Gastrocnemius medialis (tissue), 4 donors: Measurements from ENCODE around the gene NTM. TPM values are rescaled to one million over a fixed set of nuclear protein-coding genes. Genes with fewer than 3 reads are reported as not detected.
"Not testable (repeated sequence)": the region's sequence is repeated elsewhere in the genome, so short reads cannot be mapped to it uniquely, and the experiment has no call there.

Experiments
- ATAC-seq, 2 donors: fragments of 150-250 bp; one replicate each; pipeline ENCODE4 v1.9.1; 2016
- DNase-seq, 2 donors: peaks; one replicate each; pipeline ENCODE4 v3.0.0-alpha.2; 2019
- H3K27ac ChIP-seq, 4 donors: fragments of 200-600 bp; sonication (generic); 1 replicate in 1 of 4; 2 replicates in 3 of 4; pipeline ENCODE4 v1.5.1; 2016 to 2018; ENCODE audit warnings: mild to moderate bottlenecking in 2 of 4, moderate library complexity in 1 of 4
- H3K27me3 ChIP-seq, 3 donors: fragments of 200-600 bp; sonication (generic) in 2 of 3; 1 replicate in 1 of 3; 2 replicates in 2 of 3; pipeline versions ENCODE4 v1.5.1 to v1.6.0; 2016 to 2019; ENCODE audit warnings: mild to moderate bottlenecking in 1 of 3, moderate library complexity in 1 of 3
- H3K36me3 ChIP-seq, 2 donors: fragments of 200-600 bp; sonication (generic) in 1 of 2; one replicate each; pipeline ENCODE4 v1.5.1; 2017 to 2018
- H3K4me1 ChIP-seq, 2 donors: fragments of 200-600 bp; sonication (generic) in 1 of 2; one replicate each; pipeline ENCODE4 v1.5.1; 2016 to 2017; ENCODE audit warnings: mild to moderate bottlenecking in 2 of 2
- H3K4me3 ChIP-seq, 4 donors: fragments of 200-600 bp; sonication (generic) in 3 of 4; 1 replicate in 1 of 4; 2 replicates in 3 of 4; pipeline ENCODE4 v1.5.1; 2016 to 2019; ENCODE audit warnings: mild to moderate bottlenecking in 2 of 4
- H3K9me3 ChIP-seq, 3 donors: fragments of 200-600 bp; sonication (generic) in 2 of 3; 1 replicate in 1 of 3; 2 replicates in 2 of 3; pipeline ENCODE4 v1.5.1; 2016 to 2019
- POLR2A ChIP-seq, 2 donors: fragments of 450-650 bp; IDR thresholded peaks; one replicate each; pipeline ENCODE4 v1.6.1; 2017; ENCODE audit warnings: antibody characterized with exemption in 2 of 2, mild to moderate bottlenecking in 2 of 2, moderate library complexity in 2 of 2
- in situ Hi-C, 4 donors: fragments of 200-750 bp; cut with MboI; loops; one replicate each; pipeline versions ENCODE4 v1.15.0 to v1.8.0; 2017; ENCODE audit warnings: low sequenced_read_pairs in 4 of 4
- intact Hi-C: fragments of 100-400 bp; cut with DNase I; formaldehyde crosslinking; loops from one replicate; pipeline ENCODE4 v1.15.1; 2023; ENCODE audit warnings: low total_unique reads
- total RNA-seq, 4 donors: library from RNA; depleted of rRNA; stranded (reverse); fragments of >200 nt; gene quantifications; one replicate each; pipeline versions ENCODE4 v1.1.0 to v1.2.3, GENCODE V29; 2016
- TF ChIP-seq, protein P1 (sequence below), 5 experiments: fragments of 450-650 bp in 3 of 5; fragments of 200-600 bp in 2 of 5; sonication (generic) in 2 of 5; IDR thresholded peaks in 4 of 5; conservative IDR thresholded peaks in 1 of 5; 1 replicate in 4 of 5; 2 replicates in 1 of 5; pipeline ENCODE4 v1.5.1; 2016 to 2019; ENCODE audit warnings: antibody characterized with exemption in 5 of 5, mild to moderate bottlenecking in 3 of 5, moderate library complexity in 3 of 5

The NTM gene
- total RNA-seq, 4 donors from 2014 or later = 0.69 TPM; not detected in 3

DNA sequence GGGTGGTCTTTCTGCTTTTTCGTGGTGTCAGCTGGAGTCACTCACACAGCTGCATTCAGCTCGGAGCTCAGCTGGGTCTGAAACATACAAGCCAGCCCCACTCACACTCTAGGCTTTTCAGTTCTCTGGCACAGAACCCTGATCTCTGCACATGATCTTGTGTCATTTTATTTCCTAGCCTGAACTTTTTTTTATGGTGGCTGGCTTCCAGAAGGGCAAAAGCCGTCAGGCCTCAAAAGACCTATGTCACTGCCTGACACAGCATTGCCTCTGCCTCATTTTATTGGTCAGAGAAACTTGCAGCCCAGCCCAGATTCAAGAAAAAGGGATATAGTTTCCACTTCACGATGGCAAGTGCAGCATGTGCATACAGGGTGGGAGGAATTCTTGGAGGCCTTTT lies 117.8 kb downstream of the NTM start:
- TF ChIP-seq, protein P1, sequence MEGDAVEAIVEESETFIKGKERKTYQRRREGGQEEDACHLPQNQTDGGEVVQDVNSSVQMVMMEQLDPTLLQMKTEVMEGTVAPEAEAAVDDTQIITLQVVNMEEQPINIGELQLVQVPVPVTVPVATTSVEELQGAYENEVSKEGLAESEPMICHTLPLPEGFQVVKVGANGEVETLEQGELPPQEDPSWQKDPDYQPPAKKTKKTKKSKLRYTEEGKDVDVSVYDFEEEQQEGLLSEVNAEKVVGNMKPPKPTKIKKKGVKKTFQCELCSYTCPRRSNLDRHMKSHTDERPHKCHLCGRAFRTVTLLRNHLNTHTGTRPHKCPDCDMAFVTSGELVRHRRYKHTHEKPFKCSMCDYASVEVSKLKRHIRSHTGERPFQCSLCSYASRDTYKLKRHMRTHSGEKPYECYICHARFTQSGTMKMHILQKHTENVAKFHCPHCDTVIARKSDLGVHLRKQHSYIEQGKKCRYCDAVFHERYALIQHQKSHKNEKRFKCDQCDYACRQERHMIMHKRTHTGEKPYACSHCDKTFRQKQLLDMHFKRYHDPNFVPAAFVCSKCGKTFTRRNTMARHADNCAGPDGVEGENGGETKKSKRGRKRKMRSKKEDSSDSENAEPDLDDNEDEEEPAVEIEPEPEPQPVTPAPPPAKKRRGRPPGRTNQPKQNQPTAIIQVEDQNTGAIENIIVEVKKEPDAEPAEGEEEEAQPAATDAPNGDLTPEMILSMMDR (IDR thresholded peaks at IDR 0.05 in 4 of 5, conservative IDR thresholded peaks at IDR 0.05 in 1 of 5) = no peak
- no peak for TF ChIP-seq POLR2A (IDR thresholded peaks at IDR 0.05)
- intact Hi-C loops (no loop called here), in situ Hi-C loops (no loop called here)
- ATAC-seq = peak in 1 of 2 donors; percentile 78
- peak in 1 of 2 donors; percentile 20 for DNase-seq
- Histone ChIP-seq H3K27me3 (no peaks in the 10 kb centered on the region), H3K4me1 (no peaks in the 10 kb centered on the region), H3K36me3 (no peaks in the 10 kb centered on the region), H3K9me3 (no peaks in the 10 kb centered on the region), H3K27ac (no peak overlapping the region), H3K4me3 (no peak overlapping the region)

DNA sequence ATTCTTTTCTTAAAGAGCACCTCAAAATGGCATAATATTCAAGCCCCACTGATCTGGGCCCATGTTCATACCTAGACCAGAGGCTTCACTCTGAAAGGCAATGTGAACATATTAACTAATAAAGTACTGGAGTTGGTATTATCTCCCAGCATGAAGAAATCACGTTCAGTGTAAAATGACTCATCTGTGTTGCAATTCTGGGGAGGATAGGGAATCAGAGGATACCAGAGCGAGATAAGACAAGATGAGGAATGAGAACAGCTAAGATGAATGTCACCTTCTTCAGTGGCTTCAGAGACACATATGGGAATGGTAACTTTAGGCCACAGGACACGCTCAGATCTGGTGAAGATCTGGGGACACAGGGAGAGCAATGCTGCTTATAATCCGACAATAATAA lies 121.1 kb downstream of the NTM start:
- Histone ChIP-seq H3K9me3 (no peaks in the 10 kb centered on the region), H3K4me1 (peaks cover 0 to 4% of the 10 kb centered on the region in 2 donors), H3K27me3 (no peaks in the 10 kb centered on the region), H3K4me3 (no peak overlapping the region), H3K36me3 (no peaks in the 10 kb centered on the region), H3K27ac (no peak overlapping the region)
- ATAC-seq (no peak), DNase-seq (no peak)
- in situ Hi-C loops = no loop called here
- no peak for TF ChIP-seq POLR2A (IDR thresholded peaks at IDR 0.05)
- TF ChIP-seq, protein P1 (IDR thresholded peaks at IDR 0.05 in 4 of 5, conservative IDR thresholded peaks at IDR 0.05 in 1 of 5) = no peak
- intact Hi-C loops = no loop called here

DNA sequence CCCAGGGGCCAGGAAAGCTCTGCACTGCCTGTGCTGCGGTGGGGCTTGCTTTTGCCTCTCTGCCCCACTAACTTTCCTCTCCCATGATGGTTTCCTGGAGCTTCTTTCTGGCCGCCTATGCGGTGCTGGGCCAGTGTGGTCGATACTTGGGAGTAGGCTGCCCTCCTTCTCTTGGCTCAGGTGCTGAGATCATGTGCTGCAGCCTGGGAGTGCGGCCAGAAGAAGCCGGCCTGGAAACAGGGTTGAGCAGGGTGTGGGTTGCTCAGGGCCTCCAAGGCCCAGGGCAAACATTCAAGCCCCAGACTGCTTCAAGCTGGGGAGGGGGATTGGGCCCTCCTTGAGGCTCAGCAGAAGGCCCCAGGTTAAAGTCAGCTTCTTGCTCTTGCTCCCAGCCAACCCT lies 125.0 kb downstream of the NTM start:
- Histone ChIP-seq H3K36me3 (no peaks in the 10 kb centered on the region), H3K27ac (no peak overlapping the region), H3K4me1 (peaks cover 0 to 4% of the 10 kb centered on the region in 2 donors), H3K4me3 (no peak overlapping the region), H3K9me3 (no peaks in the 10 kb centered on the region), H3K27me3 (no peaks in the 10 kb centered on the region)
- in situ Hi-C loops (no loop called here), intact Hi-C loops (no loop called here)
- DNase-seq = peak in 1 of 2 donors; percentile 29
- ATAC-seq = peak; percentile 53 to 70
- no peak for TF ChIP-seq POLR2A (IDR thresholded peaks at IDR 0.05)
- TF ChIP-seq, protein P1 (IDR thresholded peaks at IDR 0.05 in 4 of 5, conservative IDR thresholded peaks at IDR 0.05 in 1 of 5) = no peak

DNA sequence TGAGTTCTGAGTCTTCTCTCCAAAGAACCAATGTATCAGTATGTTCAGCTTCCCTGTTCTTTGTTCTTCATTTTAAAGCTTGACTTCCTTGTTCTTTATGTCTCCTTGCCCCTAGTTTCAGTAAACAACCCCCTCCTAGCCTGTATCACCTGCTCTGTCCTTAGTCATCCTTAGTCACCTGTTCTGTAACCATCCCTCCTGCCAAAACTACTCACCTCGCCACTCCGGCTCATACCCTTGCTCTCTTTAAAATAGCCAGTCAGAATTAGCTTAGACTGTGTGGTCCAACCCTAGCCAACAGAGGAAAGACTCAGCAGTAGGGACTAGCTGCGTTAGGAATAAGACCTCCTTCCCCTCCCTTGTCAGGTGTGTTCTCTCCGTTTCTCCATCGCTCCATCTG lies 127.3 kb downstream of the NTM start:
- H3K27ac ChIP-seq, H3K4me1 ChIP-seq, in situ Hi-C loops, DNase-seq, H3K4me3 ChIP-seq, H3K9me3 ChIP-seq, H3K27me3 ChIP-seq, H3K36me3 ChIP-seq, intact Hi-C loops, ATAC-seq: not testable (repeated sequence)

DNA sequence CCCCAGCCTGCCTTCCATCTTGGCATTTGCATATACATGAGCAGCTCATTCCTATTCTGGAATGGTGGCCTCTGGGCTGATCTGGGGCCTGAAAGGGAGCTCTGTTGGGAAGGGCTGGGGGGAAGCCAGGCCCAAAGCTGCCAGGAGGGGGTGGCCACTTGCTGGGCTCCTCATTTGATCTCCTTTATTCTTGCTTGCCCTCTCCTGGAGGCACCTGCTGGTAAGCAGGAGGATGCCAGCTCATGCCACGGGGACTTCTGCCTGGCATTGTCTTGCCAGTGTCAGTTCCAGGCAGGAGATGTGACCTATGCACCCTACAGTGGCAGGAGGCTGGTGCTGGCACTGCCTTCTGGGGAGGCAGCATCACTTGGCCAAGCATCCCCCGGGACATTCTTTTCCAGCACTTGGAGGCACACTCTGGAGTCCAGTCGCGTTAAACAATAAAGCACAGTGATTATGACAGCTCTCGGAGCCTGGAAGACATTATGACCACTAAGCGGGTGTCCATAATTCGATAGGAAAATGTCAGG lies 128.3 kb downstream of the NTM start:
- Histone ChIP-seq H3K27ac (no peak overlapping the region), H3K9me3 (no peaks in the 10 kb centered on the region), H3K36me3 (no peaks in the 10 kb centered on the region), H3K27me3 (no peaks in the 10 kb centered on the region), H3K4me3 (no peak overlapping the region), H3K4me1 (peaks cover 0 to 4% of the 10 kb centered on the region in 2 donors)
- no peak for TF ChIP-seq POLR2A (IDR thresholded peaks at IDR 0.05)
- TF ChIP-seq, protein P1 (IDR thresholded peaks at IDR 0.05 in 4 of 5, conservative IDR thresholded peaks at IDR 0.05 in 1 of 5) = no peak
- no peak for ATAC-seq
- intact Hi-C loops = no loop called here
- no peak for DNase-seq
- in situ Hi-C loops = no loop called here
